Small intestine (tissue), 7 donors: Measurements from ENCODE around the gene SNAP29. TPM values are rescaled to one million over a fixed set of nuclear protein-coding genes. Genes with fewer than 3 reads are reported as not detected.

Experiments
- DNase-seq, 2 donors: peaks; one replicate each; pipeline versions ENCODE4 v3.0.0 to v3.0.0-alpha.2; 2013
- FAIRE-seq: peaks from 2 replicates; lab custom pipeline; 2012; peaks lifted over from hg19 to GRCh38; lab: Jason Lieb, UNC
- H3K27ac ChIP-seq, 3 donors: one replicate each; pipeline ENCODE4 v1.5.1; 2013; ENCODE audit warnings: low read length in 2 of 3, mild to moderate bottlenecking in 2 of 3, control low read depth in 1 of 3, inconsistent platforms in 1 of 3, low read depth in 1 of 3, moderate library complexity in 1 of 3
- H3K27me3 ChIP-seq, 3 donors: one replicate each; pipeline ENCODE4 v1.6.1; 2013; ENCODE audit warnings: low read length in 3 of 3, inconsistent platforms in 1 of 3; ENCODE audit not compliant: control insufficient read depth in 3 of 3, insufficient read depth in 3 of 3
- H3K36me3 ChIP-seq, 3 donors: one replicate each; pipeline ENCODE4 v1.6.1; 2013; ENCODE audit warnings: low read length in 3 of 3, inconsistent platforms in 1 of 3, low read depth in 1 of 3, mild to moderate bottlenecking in 1 of 3, moderate library complexity in 1 of 3; ENCODE audit not compliant: control insufficient read depth in 3 of 3, insufficient read depth in 2 of 3
- H3K4me1 ChIP-seq, 3 donors: one replicate each; pipeline ENCODE4 v1.6.1; 2013; ENCODE audit warnings: low read length in 2 of 3, inconsistent platforms in 1 of 3, low read depth in 1 of 3, mild to moderate bottlenecking in 1 of 3, moderate library complexity in 1 of 3; ENCODE audit not compliant: control insufficient read depth in 3 of 3, insufficient read depth in 2 of 3
- H3K4me3 ChIP-seq, 3 donors: one replicate each; pipeline ENCODE4 v1.5.1; 2013; ENCODE audit warnings: low read length in 3 of 3, control low read depth in 1 of 3, inconsistent platforms in 1 of 3, low read depth in 1 of 3, mild to moderate bottlenecking in 1 of 3, moderate library complexity in 1 of 3
- H3K9me3 ChIP-seq, 2 donors: one replicate each; pipeline ENCODE4 v1.6.1; 2013; ENCODE audit warnings: low read depth in 1 of 2, low read length in 1 of 2; ENCODE audit not compliant: control insufficient read depth in 2 of 2, insufficient read depth in 1 of 2
- WGBS, 3 donors: extraction: QIAGEN DNeasy Blood & Tissue Kit; methylation state at CpG; one replicate each; pipeline ENCODE4 v1.1.7; 2013; 5-methylcytosine and 5-hydroxymethylcytosine counted together
- polyA plus RNA-seq, 4 donors: library from polyadenylated mRNA; stranded (reverse) in 3 of 4; unstranded in 1 of 4; fragments of 200-250 nt in 3 of 4; fragments of 120-200 nt in 1 of 4; gene quantifications; one replicate each; pipeline versions ENCODE4 v1.2.1 to v1.2.3, GENCODE V29; 2013
- donor health status: healthy with polysubstance abuse.
- donor health status: control.
- donor health status: control.
- donor health status: Bipolar disorder and iron deficiency.
- donor health status: healthy.

Gene SNAP29
- polyA plus RNA-seq, 4 donors, result 13.8 to 32.2 (median 18.2) TPM

- no peaks in the 10 kb centered on the region for H3K9me3 ChIP-seq
- no peaks in the 10 kb centered on the region for H3K27me3 ChIP-seq
- no peak for FAIRE-seq
- 72 to 94% (median 87%) methylated on average over 6 of the region's 6 CpGs for WGBS, 3 donors
- peaks cover 3 to 15% (median 12%) of the 10 kb centered on the region in 3 donors for H3K4me1 ChIP-seq
- H3K36me3 ChIP-seq, result no peaks in the 10 kb centered on the region
- no peak for DNase-seq
- no peak overlapping the region for H3K27ac ChIP-seq
- no peak overlapping the region for H3K4me3 ChIP-seq
Measured at GRCh38 chr22:20852503-20852902, 6.3 kb upstream of the SNAP29 start.

GRCh38 chr22:20853236-20853660 is 5.6 kb upstream of the SNAP29 start:
- Histone ChIP-seq H3K4me1 (peaks cover 3 to 18% (median 15%) of the 10 kb centered on the region in 3 donors), H3K27ac (no peak overlapping the region), H3K36me3 (no peaks in the 10 kb centered on the region), H3K4me3 (no peak overlapping the region), H3K27me3 (no peaks in the 10 kb centered on the region), H3K9me3 (no peaks in the 10 kb centered on the region)
- DNase-seq, result no peak
- WGBS, 3 donors, result 88 to 95% (median 89%) methylated on average over 3 of the region's 3 CpGs
- no peak for FAIRE-seq

DNA sequence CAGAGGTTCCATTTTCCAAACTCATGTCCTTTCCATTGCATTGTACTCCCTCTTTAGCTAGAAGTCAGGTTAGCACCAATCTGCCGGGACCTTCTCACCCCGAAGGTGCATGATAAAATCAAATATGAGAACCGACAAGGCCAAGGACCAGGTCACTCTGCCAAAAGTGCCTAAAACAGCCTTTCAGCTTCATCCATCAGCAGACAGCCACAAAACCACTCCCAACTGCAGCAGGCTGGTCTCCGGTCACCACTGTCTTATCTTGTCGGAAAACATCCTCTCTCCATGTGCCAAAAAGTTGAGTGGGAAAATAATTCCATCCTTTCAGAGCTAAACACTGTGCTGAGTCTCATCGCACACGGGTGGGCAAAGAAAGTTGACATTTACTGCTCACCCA is 1.6 kb upstream of the SNAP29 start:
- 37 to 56% (median 53%) methylated on average over 7 of the region's 7 CpGs for WGBS, 3 donors
- Histone ChIP-seq H3K4me3 (peak overlapping the region in 1 of 3 donors; percentile 91), H3K9me3 (no peaks in the 10 kb centered on the region), H3K27me3 (no peaks in the 10 kb centered on the region), H3K36me3 (peaks cover 0 to 14% (median 0%) of the 10 kb centered on the region in 3 donors), H3K27ac (peak overlapping the region in 1 of 3 donors; percentile 66), H3K4me1 (peaks cover 3 to 25% (median 21%) of the 10 kb centered on the region in 3 donors)
- no peak for FAIRE-seq
- no peak for DNase-seq

DNA sequence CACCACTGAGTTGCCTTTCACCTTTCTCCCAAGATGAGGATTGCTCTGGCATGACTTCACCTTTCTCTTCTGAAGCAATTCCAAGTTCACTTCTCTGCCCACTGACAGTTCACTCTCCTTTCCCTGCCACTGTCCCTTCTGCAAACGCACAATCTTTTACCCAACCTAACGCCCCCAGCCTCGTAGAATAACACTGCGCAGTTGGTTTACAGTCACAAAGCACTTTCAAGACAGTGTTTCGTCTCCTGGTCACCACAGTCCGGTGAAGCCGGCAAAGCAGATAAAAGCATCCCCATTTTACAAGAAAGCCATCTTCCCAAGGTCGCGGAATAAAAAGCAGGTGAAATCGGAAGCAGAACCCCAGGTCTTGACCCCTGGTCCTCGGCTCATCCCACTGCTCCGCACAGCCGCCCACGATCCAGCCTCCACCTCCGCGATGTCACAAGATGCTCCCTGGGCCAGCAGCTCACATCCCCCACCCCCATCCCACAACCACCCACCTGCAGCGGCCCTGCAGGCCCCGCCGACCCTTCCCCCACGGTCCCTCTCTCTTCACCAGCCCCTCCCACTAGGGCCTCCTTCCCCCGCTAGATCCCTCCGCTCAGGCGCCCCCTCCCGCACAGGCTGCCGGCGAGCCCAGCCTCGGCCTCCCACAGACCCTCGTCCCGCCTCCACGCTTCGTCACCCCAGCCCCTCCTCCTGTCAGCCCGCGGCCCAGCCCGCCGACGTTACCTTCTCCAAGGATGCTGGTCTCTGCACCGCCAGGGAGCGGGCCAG is 781 bp upstream of the SNAP29 start:
- no peak for FAIRE-seq

GRCh38 chr22:20859615-20860014 is 808 bp downstream of the SNAP29 start:
- no peaks in the 10 kb centered on the region for H3K9me3 ChIP-seq
- peaks cover 3 to 25% (median 17%) of the 10 kb centered on the region in 3 donors for H3K4me1 ChIP-seq
- no peak for FAIRE-seq
- WGBS, 3 donors, result 17 to 37% (median 34%) methylated on average over 8 of the region's 8 CpGs
- H3K36me3 ChIP-seq, result peaks cover 0 to 30% (median 0%) of the 10 kb centered on the region in 3 donors
- peak overlapping the region; percentile 26 to 76 (median 67) for H3K4me3 ChIP-seq
- peak overlapping the region in 2 of 3 donors; percentile 63 to 82 for H3K27ac ChIP-seq
- H3K27me3 ChIP-seq, result no peaks in the 10 kb centered on the region
- peak; percentile 13 to 19 for DNase-seq

More for the DNA sequence above, 781 bp upstream of the SNAP29 start:
- peak overlapping the region; percentile 69 to 95 (median 92) for H3K27ac ChIP-seq
- peak overlapping the region; percentile 79 to 92 (median 91) for H3K4me3 ChIP-seq
- WGBS, 3 donors, result 1% methylated on average over 18 to 38 of the region's 38 CpGs
- peak in 1 of 2 donors; percentile 15 for DNase-seq
- no peaks in the 10 kb centered on the region for H3K27me3 ChIP-seq
- H3K36me3 ChIP-seq, result peaks cover 0 to 22% (median 0%) of the 10 kb centered on the region in 3 donors
- H3K4me1 ChIP-seq, result peaks cover 3 to 25% (median 21%) of the 10 kb centered on the region in 3 donors
- H3K9me3 ChIP-seq, result no peaks in the 10 kb centered on the region

GRCh38 chr22:20862540-20862939 is 3.7 kb downstream of the SNAP29 start:
- WGBS, 3 donors, result 94 to 100% (median 96%) methylated on average over 2 of the region's 2 CpGs
- H3K9me3 ChIP-seq, result no peaks in the 10 kb centered on the region
- FAIRE-seq (no peak), DNase-seq (no peak)
- no peak overlapping the region for H3K4me3 ChIP-seq
- peaks cover 0 to 50% (median 0%) of the 10 kb centered on the region in 3 donors for H3K36me3 ChIP-seq
- no peak overlapping the region for H3K27ac ChIP-seq
- peaks cover 0 to 29% (median 10%) of the 10 kb centered on the region in 3 donors for H3K4me1 ChIP-seq
- no peaks in the 10 kb centered on the region for H3K27me3 ChIP-seq

DNA sequence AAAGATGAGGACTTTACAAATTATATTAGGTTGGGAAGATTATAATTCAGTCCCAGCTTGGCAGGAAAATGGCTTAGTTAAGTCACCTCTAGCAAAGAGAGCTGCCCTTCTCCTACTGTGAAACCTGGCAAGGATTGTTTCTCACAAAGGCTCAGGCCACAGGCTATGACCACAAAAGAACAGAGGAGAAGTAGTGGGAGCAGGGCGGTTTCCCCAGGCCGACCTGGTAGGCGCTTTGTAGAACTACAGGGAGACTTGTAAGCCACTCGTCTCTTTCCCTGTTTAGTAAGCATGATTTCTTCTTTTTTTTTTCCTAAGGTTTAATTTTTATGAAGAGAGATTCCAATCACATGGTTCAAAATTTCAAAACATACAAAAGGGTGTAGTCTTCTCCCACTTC is 4.6 kb downstream of the SNAP29 start:
- Histone ChIP-seq H3K36me3 (peaks cover 0 to 50% (median 0%) of the 10 kb centered on the region in 3 donors), H3K4me3 (no peak overlapping the region), H3K9me3 (no peaks in the 10 kb centered on the region), H3K4me1 (peaks cover 0 to 28% (median 12%) of the 10 kb centered on the region in 3 donors), H3K27ac (no peak overlapping the region), H3K27me3 (no peaks in the 10 kb centered on the region)
- FAIRE-seq (no peak), DNase-seq (no peak)
- 74 to 92% (median 92%) methylated on average over 4 of the region's 4 CpGs for WGBS, 3 donors

DNA sequence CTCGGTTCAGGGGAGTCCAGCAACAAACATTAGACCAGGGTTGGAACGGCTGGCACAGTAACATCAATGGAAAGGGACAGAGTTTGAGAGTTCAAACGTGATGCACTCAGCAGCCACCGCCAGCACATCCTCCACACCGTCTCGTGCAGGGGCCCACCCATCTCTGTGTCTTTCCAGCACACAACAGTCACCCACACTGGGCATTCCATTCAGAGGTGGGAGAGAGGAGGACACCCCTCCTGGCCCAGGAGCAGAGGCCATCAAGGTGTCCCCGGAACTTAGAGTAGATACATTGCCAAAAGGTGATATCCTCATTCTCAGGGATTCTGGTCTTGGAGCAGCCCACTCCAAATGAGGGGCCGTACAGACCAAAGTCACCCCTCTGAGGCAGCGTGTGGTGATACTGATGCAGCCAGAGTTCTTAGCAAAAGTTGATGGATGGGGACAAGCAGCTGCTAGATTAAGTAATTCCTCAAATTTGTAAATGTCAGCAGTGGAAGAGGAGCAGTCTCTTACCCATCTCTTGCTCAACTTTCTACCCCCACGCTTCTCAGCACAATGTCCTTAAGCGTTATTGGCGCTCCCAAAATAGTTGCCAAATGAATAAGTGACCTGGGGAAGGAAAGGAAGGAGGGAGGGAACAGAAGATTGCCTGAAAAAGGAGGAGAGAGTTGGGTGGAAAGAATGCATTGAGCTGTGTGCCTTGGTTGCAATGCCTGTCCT is 5.5 kb downstream of the SNAP29 start:
- no peak for DNase-seq
- Histone ChIP-seq H3K36me3 (peaks cover 0 to 58% (median 0%) of the 10 kb centered on the region in 3 donors), H3K9me3 (no peaks in the 10 kb centered on the region), H3K27ac (no peak overlapping the region), H3K4me1 (peaks cover 0 to 28% (median 12%) of the 10 kb centered on the region in 3 donors), H3K27me3 (no peaks in the 10 kb centered on the region), H3K4me3 (no peak overlapping the region)
- no peak for FAIRE-seq
- WGBS, 3 donors, result 89 to 91% (median 91%) methylated on average over 12 of the region's 12 CpGs
